Esophagus squamous epithelium (tissue), 4 donors: ENCODE data around the gene NIN.

Experiments used
- CTCF ChIP-seq, 6 experiments: fragments of 450-650 bp in 4 of 6; fragments of 200-600 bp in 2 of 6; sonication (generic) in 2 of 6; IDR thresholded peaks; one replicate each; pipeline ENCODE4 v1.5.1; 2016 to 2019; ENCODE audit warnings: antibody characterized with exemption in 6 of 6, mild to moderate bottlenecking in 4 of 6, moderate library complexity in 4 of 6
- POLR2A ChIP-seq, 4 donors: fragments of 450-650 bp; IDR thresholded peaks; one replicate each; pipeline ENCODE4 v1.6.1; 2017; ENCODE audit warnings: antibody characterized with exemption in 4 of 4, mild to moderate bottlenecking in 4 of 4, moderate library complexity in 3 of 4

DNA sequence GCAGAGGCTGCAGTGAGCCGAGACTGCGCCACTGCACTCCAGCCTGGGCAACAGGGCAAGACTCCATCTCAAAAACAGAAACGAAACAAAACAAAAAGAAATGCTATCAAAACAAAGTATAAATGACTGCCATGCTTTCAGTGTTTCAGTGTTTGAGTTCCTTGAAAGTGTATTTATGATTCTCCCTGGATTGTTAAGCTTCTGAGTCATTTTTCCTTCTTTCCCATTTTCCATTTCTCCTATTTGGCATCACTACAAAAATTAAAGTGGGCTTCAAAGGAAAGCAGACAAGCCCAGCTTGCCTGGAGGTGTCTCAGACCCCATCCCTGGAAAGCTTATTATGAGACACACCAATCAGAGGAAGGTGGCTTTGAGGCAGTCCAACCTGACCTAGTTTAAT is 35.1 kb downstream of the NIN start:
- TF ChIP-seq POLR2A (IDR thresholded peaks at IDR 0.05): no peak
- TF ChIP-seq CTCF (IDR thresholded peaks at IDR 0.05): no peak
